Amniotic stem cell (primary cell): ENCODE data around the gene PLK5.
"Not testable (repeated sequence)": the region's sequence is repeated elsewhere in the genome, so short reads cannot be mapped to it uniquely, and the experiment has no call there.

Experiments
- DNase-seq: peaks from one replicate; lab custom pipeline; 2025; lab: John Stamatoyannopoulos, UW

The PLK5 gene

DNA sequence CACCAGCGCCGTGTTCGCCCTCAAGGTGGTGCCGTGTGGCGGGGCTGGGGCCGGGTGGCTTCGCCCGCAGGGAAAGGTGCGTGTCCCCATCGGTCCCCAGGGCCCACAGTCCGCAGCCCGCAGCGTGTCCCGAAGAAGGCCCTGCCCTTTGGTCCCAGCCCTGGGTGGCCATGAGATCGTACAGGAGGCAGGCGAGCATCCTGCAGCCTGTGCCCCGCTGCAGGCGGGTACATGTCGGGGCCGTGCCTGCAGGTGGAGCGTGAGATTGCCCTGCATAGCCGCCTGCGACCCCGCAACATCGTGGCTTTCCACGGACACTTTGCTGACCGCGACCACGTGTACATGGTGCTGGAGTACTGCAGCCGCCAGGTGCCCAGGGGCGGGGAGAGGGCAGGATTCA lies 1.5 kb downstream of the PLK5 start:
- no peak for DNase-seq

DNA sequence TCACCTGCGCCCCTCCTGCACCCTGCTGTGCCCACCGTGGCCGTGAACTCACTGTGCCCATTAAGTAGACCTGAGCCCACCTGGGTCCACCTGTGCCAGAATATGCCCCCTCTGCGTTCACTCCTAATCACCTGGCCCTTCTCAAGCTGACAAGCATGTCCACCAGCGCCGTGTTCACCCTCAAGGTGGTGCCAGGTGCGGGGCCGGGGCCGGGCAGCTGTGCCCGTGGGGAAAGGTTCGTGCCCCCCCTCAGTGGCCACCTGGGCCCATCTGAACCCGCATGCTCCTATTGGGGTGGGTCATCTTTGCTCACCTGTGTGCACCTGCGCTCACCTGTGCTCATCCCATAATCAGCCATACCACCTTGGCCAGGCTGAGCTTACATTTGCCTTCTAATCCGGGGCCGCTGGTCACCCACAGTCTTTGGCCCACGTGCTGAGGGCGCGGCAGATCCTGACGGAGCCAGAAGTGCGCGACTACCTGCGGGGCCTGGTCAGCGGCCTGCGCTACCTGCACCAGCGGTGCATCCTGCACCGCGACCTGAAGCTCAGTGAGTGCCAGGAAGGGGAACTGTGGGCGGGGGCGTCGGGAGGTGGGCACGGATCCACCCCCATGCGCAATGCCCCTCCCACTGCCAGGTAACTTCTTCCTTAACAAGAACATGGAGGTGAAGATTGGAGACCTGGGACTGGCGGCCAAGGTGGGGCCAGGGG lies 2.3 kb downstream of the PLK5 start:
- no peak for DNase-seq

DNA sequence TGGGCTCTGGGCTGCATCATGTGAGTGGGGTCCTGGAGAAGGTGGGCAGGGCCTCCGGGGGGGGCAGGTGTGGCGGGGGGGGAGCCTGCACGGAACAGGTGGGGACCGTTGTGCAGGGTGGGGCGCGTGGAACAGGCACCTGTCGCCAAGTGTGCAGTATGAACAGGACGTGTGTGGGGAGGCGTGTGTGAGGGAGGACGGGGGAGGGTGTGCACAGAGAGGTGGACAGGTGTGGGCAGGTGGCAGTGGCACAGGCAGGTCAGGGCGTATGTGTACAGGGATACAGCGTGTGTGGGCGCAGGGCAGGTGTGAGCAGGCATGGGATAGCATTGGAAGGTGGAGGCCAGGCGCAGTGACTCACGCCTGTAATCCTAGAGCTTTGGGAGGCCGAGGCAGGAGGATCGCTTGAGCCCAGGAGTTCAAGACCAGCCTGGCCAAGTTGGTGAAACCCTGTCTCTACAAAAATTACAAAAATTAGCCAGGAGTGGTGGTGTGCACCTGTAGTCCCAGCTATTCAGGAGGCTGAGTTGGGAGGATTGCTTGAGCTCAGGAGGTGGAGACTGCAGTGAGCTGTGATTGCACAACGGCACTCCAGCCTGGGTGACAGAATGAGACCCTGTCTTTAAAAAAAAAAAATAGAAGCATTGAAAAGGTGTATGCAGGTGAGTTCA lies 3.2 kb downstream of the PLK5 start:
- no peak for DNase-seq

DNA sequence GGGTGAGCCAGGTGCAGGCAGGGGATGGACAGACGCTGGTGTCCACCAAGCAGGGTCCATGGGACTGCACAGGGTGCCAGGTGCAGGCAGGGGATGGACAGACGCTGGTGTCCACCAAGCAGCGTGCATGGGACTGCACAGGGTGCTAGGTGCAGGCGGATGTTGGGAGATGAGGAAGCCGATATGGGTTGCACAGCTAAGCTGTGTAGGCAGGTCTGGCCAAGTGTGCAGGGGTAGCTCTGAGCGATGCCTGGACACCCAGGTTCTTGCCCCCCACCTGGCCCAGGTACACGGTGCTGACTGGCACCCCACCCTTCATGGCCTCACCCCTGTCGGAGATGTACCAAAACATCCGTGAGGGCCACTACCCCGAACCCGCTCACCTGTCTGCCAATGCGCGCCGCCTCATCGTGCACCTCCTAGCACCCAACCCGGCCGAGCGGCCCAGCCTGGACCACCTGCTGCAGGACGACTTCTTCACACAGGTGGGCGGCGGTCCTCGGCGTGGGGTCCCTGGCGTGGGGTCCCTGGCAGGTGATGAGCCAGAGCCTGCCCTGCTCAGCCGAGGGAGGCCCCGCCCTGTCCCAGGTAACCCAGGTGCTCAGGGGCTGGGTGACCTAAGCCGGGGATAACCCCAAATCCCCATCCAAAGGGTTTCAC lies 3.9 kb downstream of the PLK5 start:
- no peak for DNase-seq

DNA sequence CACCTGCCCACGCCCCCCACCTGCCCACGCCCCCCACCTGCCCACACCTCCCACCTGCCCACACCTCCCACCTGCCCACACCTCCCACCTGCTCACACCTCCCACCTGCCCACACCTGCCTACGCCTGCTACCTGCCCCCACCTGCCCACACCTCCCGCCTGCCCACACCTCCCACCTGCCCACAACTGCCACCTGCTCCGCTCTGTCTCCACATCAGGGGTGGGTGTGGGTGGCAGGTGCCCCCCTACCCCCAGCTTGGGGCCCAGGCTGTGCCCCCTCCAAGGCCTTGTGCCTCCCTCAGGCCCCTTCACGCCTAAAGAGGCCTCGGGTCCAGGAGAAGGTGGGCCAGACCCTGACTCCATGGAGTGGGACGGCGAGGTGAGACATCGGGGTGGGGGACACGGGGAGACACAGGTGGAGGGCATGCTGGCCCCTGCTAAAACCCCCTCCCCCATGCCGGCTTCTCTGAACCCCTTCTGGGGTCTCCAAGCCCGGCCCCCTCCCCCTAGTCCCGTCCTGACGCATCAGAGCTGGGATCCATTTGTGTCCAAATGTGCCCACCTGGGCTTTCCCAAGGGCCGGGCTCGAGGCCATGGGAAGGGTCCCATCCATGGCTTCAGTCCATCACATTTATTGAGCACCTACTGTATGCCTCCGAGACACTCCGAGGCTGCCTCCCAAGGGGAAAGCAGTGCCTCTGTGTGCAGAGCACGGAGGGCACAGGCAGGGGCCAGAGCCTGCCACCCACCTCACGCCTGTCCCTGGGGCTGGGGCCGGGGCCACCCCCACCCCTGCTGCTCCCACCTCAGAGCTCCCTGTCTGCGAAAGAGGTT lies 4.9 kb downstream of the PLK5 start:
- no peak for DNase-seq

DNA sequence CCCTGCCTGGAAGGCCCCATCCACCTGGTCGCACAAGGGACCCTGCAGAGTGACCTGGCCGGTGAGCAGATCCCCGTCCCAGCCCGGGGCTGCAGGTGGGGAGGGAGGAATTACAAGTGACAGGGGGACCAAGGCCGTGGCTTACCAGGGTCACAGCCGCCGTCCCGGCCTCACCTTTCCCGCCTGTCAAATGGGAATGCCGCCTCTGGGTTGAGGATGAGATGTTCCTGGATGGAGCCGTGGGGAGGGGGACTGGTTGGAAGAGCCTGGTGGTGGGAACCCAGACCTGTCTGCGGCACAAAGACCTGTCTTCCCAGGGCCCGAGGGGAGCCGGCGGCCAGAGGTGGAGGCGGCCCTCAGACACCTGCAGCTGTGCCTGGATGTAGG lies 5.5 kb downstream of the PLK5 start:
- DNase-seq = no peak

DNA sequence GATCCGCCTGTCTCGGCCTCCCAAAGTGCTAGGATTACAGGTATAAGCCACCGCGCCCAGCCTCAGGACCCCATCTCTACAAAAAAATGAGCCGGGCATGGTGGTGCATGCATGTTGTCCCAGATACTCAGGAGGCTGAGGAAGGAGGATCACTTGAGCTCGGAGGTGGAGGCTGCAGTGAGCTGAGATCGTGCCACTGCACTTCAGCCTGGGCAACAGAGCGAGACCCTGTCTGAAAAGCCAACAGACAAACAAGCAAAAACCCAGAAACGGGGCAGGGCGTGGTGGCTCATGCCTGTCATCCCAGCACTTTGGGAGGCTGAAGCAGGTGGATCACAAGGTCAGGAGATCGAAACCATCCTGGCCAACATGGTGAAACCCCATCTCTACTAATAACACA lies 7.0 kb downstream of the PLK5 start:
- not testable (repeated sequence) for DNase-seq

DNA sequence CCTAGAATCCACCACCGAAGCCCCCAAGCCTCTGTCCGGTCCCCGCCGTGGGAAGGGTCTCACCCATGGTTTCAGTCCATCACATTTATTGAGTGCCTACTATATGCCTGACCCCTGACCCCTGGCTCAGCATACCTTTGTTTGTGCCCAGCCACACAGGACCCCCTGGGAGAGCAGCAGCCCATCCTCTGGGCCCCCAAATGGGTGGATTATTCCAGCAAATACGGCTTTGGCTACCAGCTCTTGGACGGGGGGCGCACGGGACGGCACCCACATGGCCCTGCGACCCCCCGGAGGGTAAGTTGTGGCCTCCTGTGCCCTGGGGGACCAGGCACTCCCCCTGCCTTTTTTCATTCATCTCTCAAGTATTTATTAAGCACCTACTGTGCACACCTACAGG lies 7.7 kb downstream of the PLK5 start:
- DNase-seq = no peak

DNA sequence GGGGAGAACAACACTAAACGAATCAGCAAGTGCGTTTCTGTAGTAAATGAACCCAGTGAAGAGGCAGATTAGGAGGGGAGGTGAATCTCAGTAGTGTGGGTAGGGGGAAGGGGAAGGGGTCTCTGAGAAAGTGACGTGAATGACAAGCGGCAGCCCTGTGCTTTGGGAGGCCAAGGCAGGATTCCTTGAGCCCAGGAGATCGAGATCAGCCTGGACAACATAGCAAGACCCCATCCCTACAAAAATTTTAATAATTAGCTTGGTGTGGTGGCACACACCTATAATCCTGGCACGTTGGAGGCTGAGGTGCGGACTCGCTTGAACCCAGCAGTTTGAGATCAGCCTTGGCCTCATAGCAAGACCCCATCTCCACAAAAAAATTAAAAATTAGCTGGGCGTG lies 8.1 kb downstream of the PLK5 start:
- no peak for DNase-seq

DNA sequence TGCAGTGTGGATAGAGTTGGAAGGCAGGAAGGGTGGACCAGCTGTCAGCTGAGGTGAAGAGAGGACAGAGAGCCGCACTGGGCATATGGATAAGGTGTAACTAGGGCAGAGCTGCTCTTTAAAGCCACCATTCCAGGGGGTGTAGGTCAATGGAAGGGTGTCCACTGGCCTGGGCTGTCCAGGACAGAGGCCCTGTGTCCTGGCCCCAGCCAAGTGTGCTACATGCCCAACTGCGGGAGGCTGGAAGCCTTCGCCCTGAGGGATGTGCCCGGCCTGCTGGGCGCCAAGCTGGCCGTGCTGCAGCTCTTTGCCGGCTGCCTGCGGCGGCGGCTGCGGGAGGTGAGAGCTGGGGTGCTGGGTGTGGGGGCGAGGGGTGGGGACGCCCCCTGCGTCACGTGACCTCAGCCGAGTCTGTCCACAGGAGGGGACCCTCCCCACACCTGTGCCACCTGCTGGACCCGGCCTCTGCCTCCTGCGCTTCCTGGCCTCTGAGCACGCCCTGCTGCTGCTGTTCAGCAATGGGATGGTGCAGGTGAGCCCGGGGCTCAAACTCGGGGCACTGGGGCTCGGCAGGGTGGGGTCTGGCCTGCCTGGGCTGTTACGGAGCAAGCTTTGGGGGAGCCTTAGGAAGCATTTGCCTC lies 9.8 kb downstream of the PLK5 start:
- DNase-seq = no peak

DNA sequence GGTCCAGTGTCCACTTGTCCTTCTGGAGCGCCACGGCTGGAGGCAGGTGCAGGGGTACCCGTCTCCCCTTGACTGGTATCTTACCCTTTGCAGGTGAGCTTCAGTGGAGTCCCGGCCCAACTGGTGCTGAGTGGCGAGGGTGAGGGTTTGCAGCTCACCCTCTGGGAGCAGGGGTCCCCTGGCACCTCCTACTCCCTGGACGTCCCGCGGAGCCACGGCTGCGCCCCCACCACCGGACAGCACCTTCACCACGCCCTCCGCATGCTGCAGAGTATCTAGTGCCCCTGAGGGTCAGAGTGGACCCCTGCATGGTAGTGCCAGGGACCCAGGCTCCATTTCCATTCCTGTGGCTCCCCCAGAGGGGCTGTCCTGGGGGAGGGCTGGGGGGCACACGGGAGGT lies 11.1 kb downstream of the PLK5 start:
- no peak for DNase-seq

DNA sequence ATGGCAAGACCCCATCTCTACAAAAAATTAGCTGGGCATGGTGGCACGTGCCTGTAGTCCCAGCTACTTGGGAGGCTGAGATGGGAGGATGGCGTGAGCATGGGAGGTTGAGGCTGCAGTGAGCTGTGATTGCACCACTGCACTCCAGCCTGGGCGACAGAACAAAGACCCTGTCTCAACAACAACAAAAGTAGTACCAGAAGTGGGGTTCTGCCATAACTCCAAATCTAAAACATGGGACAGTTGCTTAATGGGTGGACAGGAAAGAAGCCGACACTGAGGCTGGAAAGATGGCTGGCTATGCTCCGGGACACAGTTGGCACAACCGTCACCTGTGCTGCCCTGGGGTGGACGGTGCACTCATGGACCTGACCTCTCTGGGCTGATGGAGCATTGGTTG lies 11.8 kb downstream of the PLK5 start:
- not testable (repeated sequence) for DNase-seq

DNA sequence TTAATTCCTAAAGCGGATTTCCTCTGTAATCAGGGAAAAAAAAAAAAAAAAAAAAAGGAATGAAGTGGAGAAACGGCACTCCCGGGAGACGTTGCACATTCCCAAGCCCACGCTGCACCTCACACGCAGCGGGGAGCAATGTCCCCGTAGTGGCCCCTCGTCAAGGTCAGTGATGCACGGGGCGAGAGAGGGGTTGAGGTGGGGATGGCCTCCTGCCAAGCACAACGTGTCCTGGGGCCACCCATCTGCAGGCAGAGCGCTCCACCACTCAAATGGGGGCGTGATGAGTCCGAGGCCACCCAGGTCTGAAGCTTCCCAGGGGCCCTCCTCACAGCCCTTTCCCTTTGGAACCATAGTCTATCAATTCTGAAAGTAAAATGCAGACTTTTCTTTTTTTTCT lies 15.1 kb downstream of the PLK5 start:
- DNase-seq = no peak

DNA sequence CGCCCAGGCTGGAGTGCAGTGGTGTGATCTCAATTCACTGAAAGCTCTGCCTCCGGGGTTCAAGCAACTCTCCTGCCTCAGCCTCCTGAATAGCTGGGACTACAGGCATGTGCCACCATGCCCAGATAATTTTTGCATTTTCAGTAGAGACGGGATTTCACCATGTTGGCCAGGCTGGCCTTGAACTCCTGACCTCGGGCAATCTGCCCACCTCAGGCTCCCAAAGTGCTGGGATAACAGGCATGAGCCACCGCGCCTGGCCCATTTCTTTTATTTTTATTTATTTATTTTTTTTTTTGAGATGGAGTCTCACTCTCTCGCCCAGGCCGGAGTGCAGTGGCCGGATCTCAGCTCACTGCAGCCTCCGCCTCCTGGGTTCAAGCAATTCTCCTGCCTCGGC lies 15.9 kb downstream of the PLK5 start:
- not testable (repeated sequence) for DNase-seq

DNA sequence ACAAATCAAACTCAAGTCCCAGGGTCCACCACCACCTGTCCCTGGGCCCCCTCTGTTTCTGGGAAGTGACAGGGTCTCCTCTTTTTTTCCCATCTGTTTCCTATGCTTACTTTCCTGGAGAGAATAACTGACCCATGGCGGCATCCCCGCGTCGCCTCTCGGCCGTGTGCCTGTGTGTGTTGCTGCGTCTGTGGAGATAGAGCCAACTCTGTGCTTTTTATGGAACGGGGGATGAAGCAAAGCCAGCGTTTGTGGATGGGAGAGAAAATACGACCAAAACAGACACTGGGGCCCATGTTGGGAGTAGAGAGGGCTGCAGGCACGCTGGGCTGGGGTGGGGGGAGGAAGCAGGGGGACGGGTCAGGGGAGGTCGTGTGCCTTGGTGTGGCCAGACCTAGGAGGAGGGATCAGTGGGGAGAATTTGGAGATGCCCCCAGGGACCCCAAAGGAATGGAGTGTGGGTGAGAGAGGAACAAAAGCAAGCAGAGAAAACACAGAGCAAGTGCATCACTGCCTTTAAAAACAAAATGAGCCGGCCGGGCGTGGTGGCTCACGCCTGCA lies 16.6 kb downstream of the PLK5 start:
- no peak for DNase-seq

DNA sequence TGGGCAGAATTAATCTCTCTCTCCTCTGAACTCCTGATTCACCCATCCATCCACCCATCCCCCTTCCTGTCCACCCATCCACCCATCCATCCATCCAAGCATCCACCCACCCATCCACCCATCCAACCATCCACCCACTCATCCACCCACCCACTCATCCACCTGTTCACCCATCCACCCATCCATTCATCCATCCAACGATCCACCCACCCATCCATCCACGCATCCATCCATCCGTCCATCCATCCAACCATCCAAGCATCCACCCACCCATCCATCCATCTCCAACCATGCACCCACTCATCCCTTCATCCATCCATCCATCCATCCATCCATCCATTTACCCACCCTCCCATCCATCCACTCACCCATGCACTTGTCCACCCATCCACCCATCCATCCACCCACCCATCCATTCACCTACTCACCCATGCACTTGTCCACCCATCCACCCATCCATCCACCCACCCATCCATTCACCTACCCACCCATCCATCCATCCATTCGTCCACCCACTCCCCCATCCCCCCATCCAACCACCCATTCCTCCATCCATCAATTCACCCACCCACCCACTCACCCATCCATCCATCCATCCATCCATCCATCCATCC lies 25.6 kb downstream of the PLK5 start:
- DNase-seq = no peak

DNA sequence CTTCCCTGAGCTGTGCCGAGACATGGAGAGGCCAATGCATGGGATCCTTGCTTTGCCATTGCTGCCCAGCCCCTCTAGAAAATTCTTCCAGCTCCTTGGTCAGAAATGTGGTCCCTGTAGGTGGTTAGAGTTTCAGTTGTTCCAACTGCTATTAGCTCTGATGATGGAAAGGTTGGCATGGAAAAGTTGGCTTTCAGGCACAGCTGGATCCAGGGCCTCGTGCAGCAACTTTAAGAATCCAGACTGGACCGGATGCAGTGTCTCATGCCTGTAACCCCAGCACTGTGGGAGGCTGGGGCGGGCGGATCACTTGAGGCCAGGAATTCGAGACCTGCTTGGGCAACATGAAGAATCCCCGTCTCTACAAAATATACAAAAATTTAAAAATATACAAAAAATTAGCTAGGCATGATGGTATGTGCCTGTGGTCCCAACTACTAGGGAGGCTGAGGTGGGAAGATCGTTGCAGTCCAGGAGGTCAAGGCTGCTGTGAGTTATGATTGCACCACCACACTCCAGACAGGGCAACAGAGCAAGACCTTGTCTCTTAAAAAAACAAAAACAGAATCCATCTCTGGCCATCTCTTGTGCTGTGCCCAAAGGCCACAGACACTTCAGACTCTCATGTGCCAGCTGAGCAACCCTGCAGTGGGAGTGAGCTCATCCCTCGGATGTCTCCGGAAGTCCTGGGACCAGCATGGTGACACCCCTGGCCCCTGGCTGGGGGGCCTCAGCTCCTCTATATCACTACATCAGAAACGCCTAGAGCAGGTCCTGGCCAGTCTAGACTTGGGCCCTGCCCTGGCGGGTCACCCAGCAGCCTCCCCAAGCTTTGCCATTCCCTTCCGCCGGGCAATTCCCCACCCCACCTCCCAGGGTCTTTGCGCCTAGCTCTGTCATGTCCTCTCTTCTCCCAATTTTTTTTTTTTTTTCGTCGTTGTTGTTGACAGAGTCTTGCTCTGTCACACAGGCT lies 27.5 kb downstream of the PLK5 start:
- no peak for DNase-seq

DNA sequence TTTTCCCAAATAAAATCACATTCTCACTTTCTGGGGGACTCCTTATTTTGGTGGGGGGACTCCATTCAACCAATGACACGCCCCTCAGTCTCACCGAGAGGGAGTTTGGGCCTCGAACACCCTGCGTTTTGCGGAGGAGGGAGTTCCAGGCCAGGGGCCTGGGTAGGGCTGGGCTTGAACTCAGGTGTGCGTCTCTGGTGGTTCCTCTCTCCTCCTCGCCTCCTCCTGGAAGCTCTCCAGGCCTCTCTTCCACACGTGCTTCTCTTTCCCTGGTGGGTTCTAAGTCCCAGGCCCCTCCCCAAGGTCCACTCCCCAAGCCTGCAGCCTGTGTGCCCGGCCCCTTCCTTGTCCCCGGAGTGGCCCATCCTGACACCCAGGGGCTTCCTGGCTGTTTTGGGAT lies 29.5 kb downstream of the PLK5 start:
- DNase-seq = no peak

DNA sequence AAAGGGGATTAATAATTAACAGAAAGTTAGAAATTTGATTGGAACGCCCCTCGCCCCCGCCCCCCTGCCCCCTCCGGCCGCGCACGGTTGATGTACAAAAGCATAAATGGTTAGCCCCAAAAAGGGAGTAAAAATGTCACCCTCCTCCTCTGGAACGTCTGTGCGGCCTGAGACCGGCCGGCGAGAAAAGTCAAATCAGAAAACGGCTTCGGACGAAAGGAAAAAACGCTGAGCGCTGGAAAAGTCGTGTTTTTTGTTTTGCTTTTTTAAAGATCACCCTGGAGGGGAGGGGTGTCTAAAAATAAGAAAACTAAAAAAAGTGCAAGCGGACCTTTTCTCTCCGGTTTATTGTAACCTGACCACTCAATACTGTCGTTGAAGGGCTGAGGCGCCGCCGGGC lies 31.1 kb downstream of the PLK5 start:
- no peak for DNase-seq
